ENCODE results near the gene RNF123.

RNF123 gene

DNA sequence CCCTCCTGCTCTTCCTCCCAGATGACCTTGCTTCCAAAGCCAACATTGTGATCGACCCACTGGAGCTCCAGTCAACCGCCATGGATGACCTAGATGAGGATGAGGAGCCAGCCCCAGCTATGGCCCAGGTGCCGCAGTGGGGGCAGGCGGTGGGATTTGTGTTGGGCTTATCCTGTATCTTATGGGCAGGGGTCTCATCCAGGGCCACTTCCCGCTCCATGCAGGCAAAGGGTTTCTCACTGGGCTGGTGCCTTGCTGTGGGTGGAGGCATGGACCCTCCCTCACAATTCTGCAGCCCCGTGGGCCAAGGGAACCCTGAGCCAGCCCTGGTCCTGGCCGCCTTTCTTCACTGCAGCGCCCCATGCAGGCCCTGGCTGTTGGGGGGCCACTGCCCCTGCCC, 15.3 kb downstream of the RNF123 start:
- DNase-seq: no peak

DNA sequence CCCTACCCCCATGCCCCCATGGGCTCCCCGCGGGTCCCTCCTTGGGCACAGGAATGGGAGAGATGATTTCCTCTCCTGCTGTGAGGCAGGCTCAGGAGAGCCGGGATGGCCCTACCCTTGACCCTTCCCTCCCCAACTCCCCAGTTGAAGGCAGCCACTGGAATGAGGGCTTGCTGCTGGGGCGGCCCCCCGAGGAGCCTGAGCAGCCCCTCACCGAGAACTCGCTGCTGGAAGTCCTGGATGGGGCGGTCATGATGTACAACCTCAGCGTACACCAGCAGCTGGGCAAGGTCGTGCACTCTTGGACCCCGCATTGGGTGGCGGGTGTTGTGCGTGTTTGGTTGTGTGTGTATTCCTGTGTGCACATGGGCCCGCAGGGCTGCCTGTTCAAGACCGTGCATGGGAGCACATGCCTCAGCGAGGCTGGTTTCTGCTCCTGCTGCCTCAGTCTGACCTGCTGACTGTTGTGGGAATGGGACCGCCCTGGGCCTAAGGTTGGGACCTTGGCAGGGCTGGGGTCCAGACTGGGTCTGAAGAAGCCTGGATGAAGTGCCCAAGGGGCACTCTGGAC, 16.1 kb downstream of the RNF123 start:
- no peak for DNase-seq

DNA sequence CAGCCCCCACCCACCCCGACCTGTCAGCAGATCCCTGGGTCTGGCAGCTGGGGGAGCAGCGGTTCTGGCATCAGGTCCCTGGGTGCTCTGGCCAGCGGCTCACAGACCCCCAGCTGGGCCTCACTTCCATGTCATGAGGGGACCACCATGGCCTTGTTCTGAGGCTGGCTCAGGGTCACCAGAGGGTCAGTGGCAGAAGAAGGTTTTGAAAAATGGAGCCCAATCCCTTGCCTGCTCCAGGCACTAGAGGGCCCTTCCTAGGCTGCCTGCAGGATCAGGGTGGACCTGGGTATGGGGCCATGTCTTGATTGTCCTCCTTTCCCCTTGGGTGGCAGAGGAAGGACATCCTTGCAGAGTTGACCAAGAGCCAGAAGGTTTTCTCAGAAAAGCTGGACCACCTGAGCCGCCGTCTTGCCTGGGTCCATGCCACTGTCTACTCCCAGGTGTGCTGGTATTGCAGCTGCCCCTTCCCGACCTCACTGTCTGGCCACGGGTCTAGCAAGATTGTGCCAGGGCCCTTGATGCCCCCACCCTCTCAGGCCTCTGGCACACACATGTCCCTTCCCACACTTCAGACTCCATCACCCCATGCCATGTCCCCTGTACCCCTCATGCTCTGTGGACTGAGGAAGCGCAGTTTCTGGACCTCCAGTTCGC, 17.2 kb downstream of the RNF123 start:
- no peak for DNase-seq

DNA sequence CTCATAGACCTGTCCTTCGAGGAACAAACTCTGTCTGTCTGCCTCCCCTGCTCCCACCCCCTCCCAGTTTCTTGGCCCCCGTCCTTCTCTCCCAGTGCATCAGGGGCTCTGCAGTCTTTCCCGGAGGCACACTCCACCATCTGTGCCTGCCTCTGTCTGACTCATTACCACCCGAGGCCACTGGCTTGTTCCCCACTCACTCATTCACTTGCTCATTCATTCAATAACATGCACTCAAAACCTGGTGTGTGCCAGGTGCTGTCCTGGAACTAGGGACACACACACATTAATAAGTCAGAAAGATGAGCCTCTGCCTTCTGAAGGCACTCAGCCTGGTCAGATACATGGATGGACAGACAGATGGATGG, 17.7 kb downstream of the RNF123 start:
- DNase-seq: no peak

DNA sequence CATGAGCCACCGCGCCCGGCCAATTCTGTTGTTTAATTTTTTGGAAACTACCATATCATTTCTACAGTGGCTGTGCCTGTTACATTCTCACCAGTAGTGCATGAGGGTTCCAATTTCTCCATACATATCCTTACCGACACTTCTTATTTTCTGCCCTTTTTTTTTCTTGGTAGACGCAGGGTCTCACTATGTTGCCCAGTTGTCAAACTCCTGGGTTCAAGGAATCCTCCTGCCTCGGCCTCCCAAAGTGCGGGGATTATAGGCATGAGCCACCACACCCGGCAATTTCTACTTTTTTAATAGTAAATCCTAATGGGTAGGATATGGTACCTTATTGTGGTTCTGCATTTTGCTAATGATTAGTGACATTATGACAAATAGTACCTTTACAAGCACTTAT, 20.5 kb downstream of the RNF123 start:
- no peak for DNase-seq

DNA sequence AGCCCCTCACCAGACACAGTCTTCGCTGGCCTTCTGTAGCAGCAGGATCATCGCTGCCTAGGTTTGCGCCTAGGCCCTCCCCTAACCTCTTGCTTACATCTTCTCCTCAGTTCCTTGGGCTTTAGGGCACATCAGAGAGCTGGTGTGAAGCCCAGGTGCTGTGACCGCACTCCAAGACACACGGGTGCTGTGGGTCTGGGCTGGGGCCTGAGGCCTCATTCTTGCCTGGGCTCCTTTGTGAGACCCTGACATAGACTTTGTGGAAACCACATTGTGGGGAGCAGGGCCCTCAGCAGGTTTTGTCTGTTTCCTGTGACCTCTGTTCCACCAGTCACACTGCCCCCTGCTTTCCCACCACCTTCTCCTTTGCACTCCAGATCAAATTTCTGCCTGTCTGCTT, 22.1 kb downstream of the RNF123 start:
- DNase-seq: no peak

DNA sequence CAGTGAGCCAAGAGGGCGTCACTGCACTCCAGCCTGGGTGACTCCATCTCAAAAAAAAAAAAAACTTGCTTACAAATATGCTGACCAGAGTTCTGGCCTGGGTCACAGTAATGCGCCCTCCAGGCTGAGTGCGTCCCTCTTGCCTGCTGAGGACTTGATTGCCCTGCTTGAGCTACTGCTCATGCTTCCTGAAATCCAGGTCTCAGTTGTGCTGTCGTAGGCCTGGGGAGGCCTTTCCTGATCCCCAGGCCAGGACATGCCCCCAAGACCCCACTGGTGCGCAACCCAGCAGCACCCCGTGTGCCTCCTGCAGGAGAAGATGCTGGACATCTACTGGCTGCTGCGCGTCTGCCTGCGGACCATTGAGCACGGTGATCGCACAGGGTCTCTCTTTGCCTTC, 22.8 kb downstream of the RNF123 start:
- no peak for DNase-seq

DNA sequence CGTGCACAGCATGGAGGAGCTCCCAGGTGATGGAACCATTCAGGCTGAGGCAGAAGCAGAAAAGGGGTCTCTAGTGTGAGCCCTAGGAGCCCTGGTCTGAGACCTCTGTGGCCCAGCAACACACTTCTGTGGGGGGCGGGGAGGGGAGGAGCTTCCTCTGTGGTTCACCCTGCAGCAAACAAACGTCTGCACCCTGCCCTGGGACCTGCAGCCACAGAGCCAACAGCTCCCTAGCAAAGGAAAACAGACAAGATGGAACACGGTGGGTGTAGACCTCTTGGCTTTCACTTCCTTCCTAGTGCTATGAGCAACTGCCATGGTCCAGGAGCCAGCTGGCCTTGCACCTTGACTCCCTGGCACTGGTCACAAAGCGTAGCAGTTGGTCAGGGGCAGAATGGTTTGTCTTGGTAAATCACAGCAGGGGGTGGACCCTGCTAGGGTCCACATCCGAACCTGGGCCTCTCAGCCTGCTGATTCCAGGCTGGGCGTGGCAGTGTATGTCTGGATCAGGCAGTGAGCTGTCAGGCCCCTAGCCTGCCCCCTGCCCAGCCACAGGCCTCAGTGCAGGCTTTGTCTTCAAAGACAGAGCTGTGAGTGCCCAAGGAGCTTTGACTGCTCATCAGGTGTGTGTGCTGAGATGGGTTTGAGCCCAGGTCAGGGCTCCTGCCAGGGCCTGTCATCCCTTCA, 23.4 kb downstream of the RNF123 start:
- DNase-seq: no peak

DNA sequence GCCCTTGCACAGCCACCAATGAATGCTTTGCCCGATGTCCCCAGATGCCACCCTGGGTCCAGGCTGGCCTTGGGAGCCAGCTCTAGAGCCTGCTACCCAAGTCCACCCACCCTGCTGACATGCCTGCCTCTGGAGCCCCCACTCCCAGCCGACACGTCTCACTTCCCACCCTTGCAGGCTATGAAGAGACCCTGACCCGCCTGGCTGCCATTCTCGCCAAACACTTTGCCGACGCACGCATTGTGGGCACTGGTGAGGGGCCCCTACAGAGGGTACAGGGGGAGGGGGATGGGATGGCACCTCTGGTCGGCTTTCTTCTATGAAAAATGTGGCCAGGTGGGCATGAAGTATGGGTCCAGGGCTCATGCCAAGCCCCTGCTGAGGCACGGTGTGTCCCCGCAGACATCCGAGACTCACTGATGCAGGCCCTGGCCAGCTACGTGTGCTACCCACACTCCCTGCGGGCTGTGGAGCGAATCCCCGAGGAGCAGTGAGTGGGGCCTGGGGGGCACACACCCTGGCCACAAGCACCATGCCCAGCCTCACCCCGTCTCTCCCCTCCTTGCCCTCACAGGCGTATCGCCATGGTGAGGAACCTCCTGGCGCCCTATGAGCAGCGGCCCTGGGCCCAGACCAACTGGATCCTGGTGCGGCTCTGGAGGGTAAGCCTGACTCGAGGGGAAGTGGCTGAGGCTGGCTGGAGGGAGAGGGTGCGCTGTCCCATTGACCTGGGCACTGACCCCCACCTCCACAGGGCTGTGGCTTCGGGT, 24.2 kb downstream of the RNF123 start:
- no peak for DNase-seq

DNA sequence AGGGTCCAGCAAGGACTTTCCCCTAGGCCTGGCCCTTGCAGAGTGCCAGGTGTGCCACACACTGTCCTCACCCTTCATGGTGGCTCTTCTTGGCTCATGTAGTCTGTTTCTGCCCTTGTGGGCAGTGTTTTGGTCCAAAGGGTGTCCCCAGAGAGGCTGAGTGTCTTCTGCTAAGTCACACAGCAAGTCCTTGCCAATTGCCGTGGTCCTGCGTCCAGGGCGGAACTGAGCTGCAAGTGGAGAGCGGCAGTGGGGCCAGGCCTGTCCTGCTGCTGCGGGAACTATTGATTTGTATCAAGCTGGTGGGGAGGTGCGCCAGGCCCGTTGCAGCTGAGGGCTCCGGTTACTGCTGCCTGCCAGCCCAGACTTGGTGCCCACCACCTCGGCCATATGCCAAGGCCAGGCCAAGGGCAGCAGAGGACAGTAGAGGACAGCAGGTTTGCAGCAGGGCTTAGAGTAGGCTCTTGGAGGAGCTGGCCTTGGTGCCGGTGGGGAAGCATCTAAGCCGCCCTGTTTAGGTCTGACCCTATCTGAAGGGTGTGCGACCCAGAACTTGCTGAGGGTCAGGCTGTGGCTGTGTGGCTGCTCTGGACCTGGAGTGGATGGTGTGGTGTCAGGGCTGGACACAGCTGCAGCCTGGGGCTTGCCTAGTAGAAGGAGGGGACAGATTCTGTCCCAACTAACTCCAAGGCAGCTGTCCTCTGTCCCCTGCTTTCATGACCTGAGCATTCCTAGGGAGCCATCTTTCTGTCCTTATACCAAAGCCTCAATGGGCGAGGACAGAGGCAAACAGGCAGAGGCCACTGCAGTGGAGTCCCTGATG, 25.6 kb downstream of the RNF123 start:
- no peak for DNase-seq

DNA sequence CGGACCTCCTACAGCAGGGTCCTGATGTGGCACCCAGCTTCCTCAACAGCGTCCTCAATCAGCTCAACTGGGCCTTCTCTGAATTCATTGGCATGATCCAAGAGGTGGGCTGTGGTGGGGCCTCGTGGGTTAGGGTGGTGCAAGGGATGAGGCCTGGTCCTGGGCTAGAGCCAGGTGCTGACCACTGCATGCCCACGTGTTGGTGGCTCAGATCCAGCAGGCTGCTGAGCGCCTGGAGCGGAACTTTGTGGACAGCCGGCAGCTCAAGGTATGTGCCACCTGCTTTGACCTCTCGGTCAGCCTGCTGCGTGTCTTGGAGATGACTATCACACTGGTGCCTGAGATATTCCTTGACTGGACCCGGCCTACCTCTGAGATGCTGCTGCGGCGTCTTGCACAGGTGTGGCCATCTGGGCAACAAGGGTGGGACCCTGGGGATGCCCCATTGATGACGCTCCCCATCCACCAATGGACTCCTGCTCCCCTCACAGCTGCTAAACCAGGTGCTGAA, 26.3 kb downstream of the RNF123 start:
- no peak for DNase-seq

DNA sequence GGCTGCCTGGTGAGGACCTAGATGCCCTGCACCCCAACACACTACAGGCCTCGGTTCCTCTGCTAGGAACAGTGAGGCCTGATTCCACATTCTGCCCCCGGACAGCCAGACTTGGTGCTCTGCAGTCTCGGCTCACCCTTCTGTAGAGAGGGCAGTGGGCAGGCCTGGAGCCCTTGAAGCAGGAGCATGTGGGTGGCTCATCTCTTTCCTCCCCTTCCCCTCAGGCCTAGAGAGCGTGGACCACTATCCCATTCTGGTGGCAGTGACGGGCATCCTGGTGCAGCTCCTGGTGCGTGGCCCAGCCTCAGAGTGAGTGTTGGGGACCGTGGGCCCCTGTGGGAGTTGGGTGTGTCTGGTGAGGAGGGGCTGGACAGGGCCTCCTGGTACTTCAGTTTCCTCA, 26.8 kb downstream of the RNF123 start:
- DNase-seq: no peak

DNA sequence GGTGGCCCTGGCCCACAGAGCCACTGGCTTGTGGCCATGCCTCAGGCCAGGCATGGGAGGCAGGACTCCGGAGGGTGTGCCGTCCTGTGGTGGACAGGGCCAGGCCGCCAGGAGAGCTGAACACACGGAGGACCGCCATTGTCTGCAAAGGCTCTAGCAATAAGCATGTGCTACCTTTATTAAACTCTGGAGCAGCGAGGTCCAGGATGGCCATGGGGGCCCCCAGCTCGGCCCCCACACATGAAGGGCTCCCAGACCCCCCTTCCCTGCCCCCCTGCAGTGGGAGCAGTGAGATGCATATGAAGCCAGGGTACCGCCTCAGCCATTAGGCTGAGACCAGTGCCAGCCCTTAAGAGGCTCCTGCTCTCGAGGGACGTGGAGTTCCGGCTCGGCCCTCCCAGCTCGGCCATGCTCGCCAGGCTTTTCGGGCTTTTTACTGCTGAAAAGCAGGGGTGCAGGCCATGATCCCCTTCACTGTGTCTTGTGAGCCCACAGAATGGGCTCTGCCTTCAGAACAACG, 27.4 kb downstream of the RNF123 start:
- no peak for DNase-seq

DNA sequence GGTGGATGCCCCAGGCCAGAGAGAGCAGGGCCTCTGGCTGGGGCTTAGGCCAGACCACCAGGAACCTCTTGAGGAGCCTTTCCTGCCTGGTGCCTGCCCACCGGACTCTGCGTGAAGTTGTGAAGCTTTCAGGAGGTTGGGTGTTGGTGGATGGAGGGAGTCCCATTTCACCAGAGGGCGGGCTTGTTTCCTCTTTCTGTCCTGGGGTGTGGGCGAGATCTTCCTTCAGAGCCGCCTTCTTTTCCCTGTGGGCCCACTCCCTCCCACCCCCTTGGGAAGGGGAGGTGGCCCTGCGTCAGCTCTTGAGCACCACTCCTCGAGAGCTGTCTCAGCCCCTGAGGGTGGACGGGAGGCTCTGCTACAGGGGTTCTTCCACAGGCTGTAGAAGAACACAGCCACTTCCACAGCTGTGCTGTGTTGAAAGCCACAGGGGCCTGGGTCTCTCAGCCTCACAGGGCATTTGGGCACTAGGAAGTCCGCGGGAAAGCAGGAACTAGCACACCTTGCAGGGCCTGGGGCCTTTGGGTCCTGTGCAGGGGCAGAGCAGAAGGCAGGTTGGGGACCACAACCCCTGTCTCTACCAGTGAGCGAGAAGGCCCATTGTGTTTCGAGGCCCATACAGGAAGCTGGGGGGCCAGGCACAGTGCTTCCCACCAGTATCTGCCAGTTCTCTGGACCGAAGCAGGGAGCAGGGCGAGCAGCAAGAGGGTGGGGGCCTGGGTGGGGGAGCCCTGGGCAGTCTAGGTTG, 28.0 kb downstream of the RNF123 start:
- DNase-seq: no peak

DNA sequence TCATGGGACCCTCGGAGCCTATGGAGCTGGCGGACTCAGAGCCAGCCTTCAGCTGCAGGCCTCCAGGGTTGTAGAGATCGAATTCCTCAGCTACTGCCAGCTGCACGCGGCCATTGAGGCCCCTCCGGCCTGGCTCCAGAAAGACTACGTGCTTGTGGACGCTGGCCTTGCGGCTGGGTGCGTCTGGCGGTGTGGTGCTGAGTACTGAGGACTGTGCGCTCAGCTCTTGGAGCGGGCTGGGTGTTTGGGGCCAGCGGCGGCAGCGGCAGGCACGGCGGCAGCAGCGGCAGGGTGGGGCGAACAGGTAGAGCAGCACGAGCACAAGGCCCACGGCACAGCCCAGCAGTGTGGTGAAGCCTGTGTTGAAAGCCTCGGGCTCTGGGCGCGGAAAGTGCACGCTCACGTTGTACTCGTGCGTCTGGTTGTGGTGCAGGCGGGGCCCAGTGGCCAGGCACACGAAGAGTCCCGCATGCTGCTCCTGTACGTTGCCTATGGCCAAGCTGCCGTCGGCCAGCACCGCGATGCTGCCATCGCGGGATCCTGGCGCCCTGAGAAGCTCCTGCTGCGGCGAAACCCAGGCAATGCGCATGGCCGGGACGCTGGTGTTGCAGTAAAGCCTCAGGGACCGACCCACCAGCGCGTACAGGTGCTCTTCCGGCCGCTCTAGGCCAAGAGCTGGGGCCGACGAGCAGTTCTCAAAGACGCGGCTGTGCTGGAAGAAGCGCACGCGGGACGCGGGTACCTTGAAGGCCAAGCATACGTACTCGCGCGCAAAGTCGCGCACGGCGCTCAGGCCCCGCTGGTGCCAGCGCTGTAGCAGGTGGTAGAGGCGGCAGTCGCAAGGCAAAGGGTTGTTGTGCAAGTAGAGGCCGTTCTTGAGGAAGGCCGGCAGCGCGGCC, 28.9 kb downstream of the RNF123 start:
- DNase-seq: no peak

DNA sequence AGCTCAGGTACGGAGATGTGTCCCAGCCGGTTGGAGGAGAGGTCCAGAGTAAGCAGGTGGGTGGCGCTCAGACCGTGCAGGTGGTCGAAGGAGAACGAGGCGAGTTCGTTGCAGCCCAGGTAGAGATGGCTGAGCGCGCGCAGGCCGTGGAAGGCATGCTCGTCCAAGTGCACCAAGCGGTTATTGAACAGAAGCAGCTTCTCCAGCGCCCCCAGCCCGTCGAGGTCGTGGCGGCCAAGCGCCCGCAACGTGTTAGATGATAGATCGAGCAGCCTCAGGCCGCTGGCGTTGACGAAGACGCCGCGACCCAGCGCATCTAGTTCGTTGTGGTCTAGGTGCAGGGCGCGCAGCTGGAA, 29.5 kb downstream of the RNF123 start:
- no peak for DNase-seq

DNA sequence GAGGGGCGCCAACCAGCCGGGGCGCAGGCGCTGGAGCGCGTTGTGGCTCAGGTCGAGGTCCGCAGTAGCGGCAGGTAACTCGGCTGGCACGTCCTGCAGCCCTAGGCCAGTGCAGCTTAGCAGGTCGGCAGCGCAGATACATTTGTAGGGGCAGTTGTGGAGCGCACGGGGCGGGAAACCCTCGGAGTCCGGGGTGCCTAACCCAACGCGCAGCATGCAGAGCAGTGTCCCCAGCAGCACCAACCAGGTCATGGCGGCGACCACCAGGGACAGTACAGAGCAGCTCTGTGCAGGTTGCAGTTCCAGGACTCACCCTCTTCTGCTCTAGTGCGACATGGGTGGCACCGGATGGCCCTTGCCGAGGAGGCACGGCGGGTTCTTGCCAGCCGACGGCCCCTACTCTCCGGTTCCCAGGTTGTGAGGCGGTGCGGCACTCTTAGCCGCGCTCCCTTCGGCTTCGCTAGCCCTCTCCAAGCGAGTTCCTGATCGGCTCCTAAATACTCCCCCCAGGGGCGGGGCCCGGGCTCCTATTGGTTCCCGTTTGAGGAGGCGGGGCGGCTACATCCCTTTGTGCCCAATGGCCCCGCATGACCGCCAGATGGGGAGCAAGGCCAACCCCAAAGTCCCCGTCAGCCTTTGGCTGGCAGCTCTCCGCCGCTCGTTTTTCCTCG, 30.0 kb downstream of the RNF123 start, which contains the start of gene AMIGO3:
AMIGO3 (minus strand) TSS at position 471 of the 671 bp plus-strand sequence; CDS start at position 252, 219 bp downstream.
- peak; percentile 89 to 94 for DNase-seq

DNA sequence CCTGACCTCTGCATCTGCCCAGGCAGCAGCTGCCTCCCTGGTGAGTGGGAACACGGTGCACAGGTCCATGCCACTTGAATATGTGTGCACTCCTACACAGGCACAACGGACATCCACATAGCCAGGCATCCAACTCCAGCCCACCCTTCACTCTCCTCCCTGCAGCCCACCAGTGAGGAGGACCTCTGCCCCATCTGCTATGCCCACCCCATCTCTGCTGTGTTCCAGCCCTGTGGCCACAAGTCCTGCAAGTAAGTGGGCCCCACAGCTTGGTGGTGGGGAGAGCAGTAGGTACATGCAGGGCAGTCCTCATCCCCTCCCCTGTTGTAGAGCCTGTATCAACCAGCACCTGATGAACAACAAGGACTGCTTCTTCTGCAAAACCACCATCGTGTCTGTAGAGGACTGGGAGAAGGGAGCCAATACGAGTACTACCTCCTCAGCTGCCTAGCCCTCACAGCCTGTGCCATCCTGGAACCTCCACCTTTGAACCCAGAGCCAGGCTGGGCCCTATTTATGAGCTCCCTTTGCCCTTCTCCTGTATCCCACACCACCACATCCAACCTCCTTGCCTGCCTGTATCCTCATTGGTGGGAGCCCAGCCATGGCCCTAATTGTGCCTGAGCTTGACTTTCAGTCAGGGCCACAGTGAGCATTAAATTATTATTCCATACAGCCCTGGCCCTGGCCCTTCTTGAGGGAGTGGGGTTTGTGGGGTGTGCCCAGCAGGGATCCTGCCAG, 31.7 kb downstream of the RNF123 start:
- no peak for DNase-seq

DNA sequence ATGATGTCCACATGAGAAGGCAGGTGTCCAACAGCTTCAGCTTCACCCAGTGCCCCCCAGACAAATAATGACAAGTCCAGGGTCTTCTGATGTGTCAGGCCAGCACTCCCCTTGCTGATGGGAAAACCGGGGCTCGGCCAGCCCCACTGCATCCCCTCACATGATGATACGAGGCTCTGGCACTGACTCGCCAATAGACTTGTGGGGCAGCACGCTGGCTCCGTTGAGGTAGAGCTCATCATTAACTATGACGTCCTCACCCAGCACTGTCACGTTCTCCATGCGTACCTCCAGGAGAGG, 32.2 kb downstream of the RNF123 start:
- DNase-seq: no peak
